Stomach (tissue), 4 donors: ENCODE data around the gene TXNL4A.

Source experiments
- POLR2A ChIP-seq, 4 donors: fragments of 450-650 bp; IDR thresholded peaks; one replicate each; pipeline ENCODE4 v1.6.1; 2016; ENCODE audit warnings: antibody characterized with exemption in 4 of 4, control low read depth in 2 of 4, mild to moderate bottlenecking in 1 of 4, moderate library complexity in 1 of 4
- POLR2AphosphoS5 ChIP-seq, 3 donors: sonication (generic); formaldehyde crosslinking; IDR thresholded peaks; one replicate each; pipeline ENCODE4 v1.6.1; 2016; ENCODE audit warnings: antibody characterized with exemption in 3 of 3
- TF ChIP-seq, protein P1 (sequence below), 7 experiments: fragments of 450-650 bp in 4 of 7; fragments of 200-600 bp in 3 of 7; sonication (generic) in 3 of 7; IDR thresholded peaks; one replicate each; pipeline ENCODE4 v1.5.1; 2016 to 2019; ENCODE audit warnings: antibody characterized with exemption in 7 of 7, control low read depth in 2 of 7, mild to moderate bottlenecking in 1 of 7

DNA sequence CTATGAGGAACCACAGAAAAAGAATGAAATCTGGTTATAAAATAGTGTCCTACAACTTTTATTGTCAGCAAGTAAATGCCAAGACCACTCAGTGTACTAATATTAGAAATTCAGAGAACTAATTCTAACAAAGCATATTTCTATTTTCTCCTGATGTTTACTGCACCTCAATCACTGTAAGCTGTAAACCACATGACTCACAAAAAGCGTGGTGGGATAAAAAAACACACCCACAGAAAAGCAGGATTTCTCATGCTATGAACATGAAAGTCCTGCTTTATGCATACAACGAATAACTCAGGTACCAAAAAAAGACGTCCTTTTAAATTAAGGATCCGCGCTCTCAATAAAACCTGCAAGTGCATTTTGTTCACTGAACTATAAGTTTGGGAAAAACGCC, 797 bp downstream of the TXNL4A start:
- TF ChIP-seq, protein P1, sequence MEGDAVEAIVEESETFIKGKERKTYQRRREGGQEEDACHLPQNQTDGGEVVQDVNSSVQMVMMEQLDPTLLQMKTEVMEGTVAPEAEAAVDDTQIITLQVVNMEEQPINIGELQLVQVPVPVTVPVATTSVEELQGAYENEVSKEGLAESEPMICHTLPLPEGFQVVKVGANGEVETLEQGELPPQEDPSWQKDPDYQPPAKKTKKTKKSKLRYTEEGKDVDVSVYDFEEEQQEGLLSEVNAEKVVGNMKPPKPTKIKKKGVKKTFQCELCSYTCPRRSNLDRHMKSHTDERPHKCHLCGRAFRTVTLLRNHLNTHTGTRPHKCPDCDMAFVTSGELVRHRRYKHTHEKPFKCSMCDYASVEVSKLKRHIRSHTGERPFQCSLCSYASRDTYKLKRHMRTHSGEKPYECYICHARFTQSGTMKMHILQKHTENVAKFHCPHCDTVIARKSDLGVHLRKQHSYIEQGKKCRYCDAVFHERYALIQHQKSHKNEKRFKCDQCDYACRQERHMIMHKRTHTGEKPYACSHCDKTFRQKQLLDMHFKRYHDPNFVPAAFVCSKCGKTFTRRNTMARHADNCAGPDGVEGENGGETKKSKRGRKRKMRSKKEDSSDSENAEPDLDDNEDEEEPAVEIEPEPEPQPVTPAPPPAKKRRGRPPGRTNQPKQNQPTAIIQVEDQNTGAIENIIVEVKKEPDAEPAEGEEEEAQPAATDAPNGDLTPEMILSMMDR (IDR thresholded peaks at IDR 0.05), result no peak
- TF ChIP-seq POLR2A (IDR thresholded peaks at IDR 0.05), result no peak
- TF ChIP-seq POLR2AphosphoS5 (IDR thresholded peaks at IDR 0.05), result no peak
